H1 (cell line): Measurements from ENCODE around the gene CPA2. TPM values are rescaled to one million over a fixed set of nuclear protein-coding genes. Genes with fewer than 3 reads are reported as not detected.

Experiments used
- EZH2 ChIP-seq: fragments of 200-600 bp; sonication (generic); IDR thresholded peaks from 2 replicates; pipeline ENCODE4 v1.7.1; 2012; ENCODE audit warnings: low read depth, mild to moderate bottlenecking, moderate library complexity, low read length, inconsistent platforms; ENCODE audit not compliant: severe bottlenecking
- polyA plus RNA-seq, 7 experiments: library from polyadenylated mRNA; depleted of rRNA in 3 of 7; stranded (reverse) in 5 of 7; unstranded in 2 of 7; fragments of >200 nt in 5 of 7; fragments of 200-250 nt in 2 of 7; gene quantifications; 1 replicate in 5 of 7; 2 replicates in 1 of 7; 4 replicates in 1 of 7; pipeline versions ENCODE4 v1.2.1 to v1.2.3, GENCODE V29; 2011 to 2013; ENCODE audit warnings: missing spikeins in 2 of 7, mixed read lengths in 2 of 7
- total RNA-seq: library from RNA; stranded (reverse); fragmentation: NEBNext Ultra II Directional; extraction: Animal tissue kit (Norgen Biotek cat#: 25700); gene quantifications from 2 replicates; pipeline ENCODE4 v1.2.1, GENCODE V29; 2021
- TF ChIP-seq, protein P1 (sequence below): IDR thresholded peaks from 2 replicates; pipeline ENCODE4 v1.6.1; 2011; ENCODE audit warnings: low read length, improper control_type of control experiment

CPA2 gene
- total and polyA plus RNA-seq, 2 of the 8 experiments (the other 6 are each of a cell fraction or from before 2014, with no cell fraction given): 0.21 TPM; not detected in 1

DNA sequence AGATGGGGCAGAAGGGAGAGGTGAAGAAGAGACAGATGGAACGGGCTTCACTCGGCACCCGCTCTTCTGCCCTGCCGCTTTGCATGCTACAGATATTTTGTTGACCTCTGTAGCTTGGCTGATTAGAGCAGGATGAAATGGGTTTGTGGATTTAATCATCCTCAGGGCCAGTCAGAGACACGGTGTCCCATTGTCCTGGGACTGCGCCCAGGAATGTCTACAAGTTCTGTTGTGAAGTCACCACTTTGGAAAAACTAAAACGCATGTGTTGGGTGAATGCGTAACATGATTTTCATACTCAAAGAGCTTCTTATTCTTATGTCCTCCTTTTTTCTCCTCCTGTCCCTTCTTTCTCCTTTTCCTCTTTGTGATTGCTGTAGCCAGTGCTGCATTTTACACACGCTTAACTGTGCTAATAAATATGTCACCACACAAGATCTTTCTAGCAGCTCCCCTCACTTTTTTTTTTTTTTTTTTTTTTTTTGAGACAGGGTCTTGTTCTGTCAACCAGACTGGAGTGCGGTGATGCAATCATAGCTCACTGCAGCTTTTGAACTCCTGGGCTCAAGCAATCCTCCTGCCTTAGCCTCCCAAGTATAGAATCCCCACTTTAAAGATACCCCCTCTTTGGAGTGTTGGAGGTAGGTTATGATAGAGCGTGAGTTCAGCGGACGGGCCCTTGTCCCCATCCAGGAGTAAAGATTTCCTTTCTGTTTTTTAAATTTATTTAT lies 29.7 kb downstream of the CPA2 start (continued):
- TF ChIP-seq, protein P1, sequence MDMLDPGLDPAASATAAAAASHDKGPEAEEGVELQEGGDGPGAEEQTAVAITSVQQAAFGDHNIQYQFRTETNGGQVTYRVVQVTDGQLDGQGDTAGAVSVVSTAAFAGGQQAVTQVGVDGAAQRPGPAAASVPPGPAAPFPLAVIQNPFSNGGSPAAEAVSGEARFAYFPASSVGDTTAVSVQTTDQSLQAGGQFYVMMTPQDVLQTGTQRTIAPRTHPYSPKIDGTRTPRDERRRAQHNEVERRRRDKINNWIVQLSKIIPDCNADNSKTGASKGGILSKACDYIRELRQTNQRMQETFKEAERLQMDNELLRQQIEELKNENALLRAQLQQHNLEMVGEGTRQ: no peak
- no peak for TF ChIP-seq EZH2
